HEK293 (cell line): ENCODE measurements around the gene RSL1D1.
"Not testable (repeated sequence)": the region's sequence is repeated elsewhere in the genome, so short reads cannot be mapped to it uniquely, and the experiment has no call there.

ENCODE experiments used
- CTCF ChIP-seq: fragments of 450-650 bp; formaldehyde crosslinking; IDR thresholded peaks from 2 replicates; pipeline ENCODE4 v1.5.1; 2016; ENCODE audit warnings: missing biosample characterization, missing genetic modification characterization
- SALL2 ChIP-seq: fragments of 450-650 bp; formaldehyde crosslinking; IDR thresholded peaks from 2 replicates; pipeline ENCODE4 v1.5.0; 2017; ENCODE audit warnings: missing biosample characterization, mild to moderate bottlenecking, missing genetic modification characterization, borderline replicate concordance
- ZNF138 ChIP-seq: fragments of 450-650 bp; formaldehyde crosslinking; IDR thresholded peaks from 2 replicates; pipeline ENCODE4 v1.5.1; 2016; ENCODE audit warnings: missing biosample characterization, missing genetic modification characterization, borderline replicate concordance
- ZNF23 ChIP-seq: fragments of 450-650 bp; formaldehyde crosslinking; IDR thresholded peaks from 2 replicates; pipeline ENCODE4 v1.5.1; 2016; ENCODE audit warnings: missing biosample characterization, missing genetic modification characterization, borderline replicate concordance
- ZNF362 ChIP-seq: fragments of 450-650 bp; formaldehyde crosslinking; IDR thresholded peaks from 2 replicates; pipeline ENCODE4 v1.5.1; 2016; ENCODE audit warnings: missing biosample characterization, missing genetic modification characterization
- ZNF555 ChIP-seq: fragments of 450-650 bp; formaldehyde crosslinking; conservative IDR thresholded peaks from 2 replicates; pipeline ENCODE4 v1.5.1; 2017; ENCODE audit warnings: missing biosample characterization, mild to moderate bottlenecking, missing genetic modification characterization, inconsistent platforms
- ZNF610 ChIP-seq: fragments of 450-650 bp; formaldehyde crosslinking; IDR thresholded peaks from 2 replicates; pipeline ENCODE4 v1.5.1; 2016; ENCODE audit warnings: missing biosample characterization, missing genetic modification characterization, borderline replicate concordance
- ZNF639 ChIP-seq: fragments of 450-650 bp; formaldehyde crosslinking; IDR thresholded peaks from 2 replicates; pipeline ENCODE4 v1.5.1; 2016; ENCODE audit warnings: missing biosample characterization, missing genetic modification characterization
- ZSCAN4 ChIP-seq: fragments of 450-650 bp; formaldehyde crosslinking; IDR thresholded peaks from 2 replicates; pipeline ENCODE4 v1.5.1; 2017; ENCODE audit warnings: missing biosample characterization, missing genetic modification characterization
- TF ChIP-seq, protein P1 (sequence below): fragments of 450-650 bp; formaldehyde crosslinking; conservative IDR thresholded peaks from 2 replicates; pipeline ENCODE4 v1.5.1; 2016; ENCODE audit warnings: low read depth, missing biosample characterization, missing genetic modification characterization

DNA sequence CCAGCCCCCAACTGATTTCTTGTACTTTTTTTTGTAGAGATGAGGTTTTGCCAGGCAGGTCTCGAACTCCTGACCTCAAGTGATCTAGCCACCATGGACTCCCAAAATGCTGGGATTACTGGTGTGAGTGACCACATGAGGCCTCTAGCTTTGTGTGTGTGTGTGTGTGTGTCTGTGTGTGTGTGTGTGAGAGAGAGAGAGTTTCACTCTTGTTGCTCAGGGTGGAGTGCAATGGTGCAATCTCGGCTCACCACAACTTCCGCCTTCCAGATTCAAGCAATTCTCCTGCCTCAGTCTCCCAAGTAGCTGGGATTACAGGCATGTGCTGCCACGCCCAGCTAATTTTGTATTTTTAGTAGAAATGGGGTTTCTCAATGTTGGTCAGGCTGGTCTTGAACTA, 36.5 kb downstream of the RSL1D1 start:
- TF ChIP-seq SALL2 (tag by site-specific recombination); CTCF (tag by site-specific recombination); ZNF23 (tag by site-specific recombination); ZNF362 (tag by site-specific recombination); ZNF555 (tag by site-specific recombination); ZNF138 (tag by site-specific recombination); ZNF610 (tag by site-specific recombination); ZNF639: not testable (repeated sequence)
- TF ChIP-seq, protein P1, sequence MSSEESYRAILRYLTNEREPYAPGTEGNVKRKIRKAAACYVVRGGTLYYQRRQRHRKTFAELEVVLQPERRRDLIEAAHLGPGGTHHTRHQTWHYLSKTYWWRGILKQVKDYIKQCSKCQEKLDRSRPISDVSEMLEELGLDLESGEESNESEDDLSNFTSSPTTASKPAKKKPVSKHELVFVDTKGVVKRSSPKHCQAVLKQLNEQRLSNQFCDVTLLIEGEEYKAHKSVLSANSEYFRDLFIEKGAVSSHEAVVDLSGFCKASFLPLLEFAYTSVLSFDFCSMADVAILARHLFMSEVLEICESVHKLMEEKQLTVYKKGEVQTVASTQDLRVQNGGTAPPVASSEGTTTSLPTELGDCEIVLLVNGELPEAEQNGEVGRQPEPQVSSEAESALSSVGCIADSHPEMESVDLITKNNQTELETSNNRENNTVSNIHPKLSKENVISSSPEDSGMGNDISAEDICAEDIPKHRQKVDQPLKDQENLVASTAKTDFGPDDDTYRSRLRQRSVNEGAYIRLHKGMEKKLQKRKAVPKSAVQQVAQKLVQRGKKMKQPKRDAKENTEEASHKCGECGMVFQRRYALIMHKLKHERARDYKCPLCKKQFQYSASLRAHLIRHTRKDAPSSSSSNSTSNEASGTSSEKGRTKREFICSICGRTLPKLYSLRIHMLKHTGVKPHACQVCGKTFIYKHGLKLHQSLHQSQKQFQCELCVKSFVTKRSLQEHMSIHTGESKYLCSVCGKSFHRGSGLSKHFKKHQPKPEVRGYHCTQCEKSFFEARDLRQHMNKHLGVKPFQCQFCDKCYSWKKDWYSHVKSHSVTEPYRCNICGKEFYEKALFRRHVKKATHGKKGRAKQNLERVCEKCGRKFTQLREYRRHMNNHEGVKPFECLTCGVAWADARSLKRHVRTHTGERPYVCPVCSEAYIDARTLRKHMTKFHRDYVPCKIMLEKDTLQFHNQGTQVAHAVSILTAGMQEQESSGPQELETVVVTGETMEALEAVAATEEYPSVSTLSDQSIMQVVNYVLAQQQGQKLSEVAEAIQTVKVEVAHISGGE (tag by site-specific recombination): not testable (repeated sequence)
- TF ChIP-seq ZSCAN4: 0 out of 2 replicates have a peak, but pooled peaks have one; percentile 34
